ENCODE data around the gene GPR137. TPM values are rescaled to one million over a fixed set of nuclear protein-coding genes. Genes with fewer than 3 reads are reported as not detected.
A peak's percentile ranks its signal among the peaks of the same experiment; 100 is the strongest.

Gene GPR137
- total RNA-seq, 1 donor from 2014 or later, result 5.4 TPM

- no peak for DNase-seq (ENCODE audit: low read depth, low spot score)
Observed at GRCh38 chr11:64263947-64264317, 21.7 kb upstream of the GPR137 start.

- DNase-seq (ENCODE audit: low read depth, low spot score), result no peak
Observed at GRCh38 chr11:64264371-64264852, 21.2 kb upstream of the GPR137 start.

- no peak for DNase-seq (ENCODE audit: low read depth, low spot score)
Observed at GRCh38 chr11:64265176-64266160, 20.2 kb upstream of the GPR137 start.

GRCh38 chr11:64266339-64266738 is 19.3 kb upstream of the GPR137 start:
- DNase-seq (ENCODE audit: low read depth, low spot score), result no peak

- DNase-seq (ENCODE audit: low read depth, low spot score), result no peak
Observed at GRCh38 chr11:64267207-64267945, 18.3 kb upstream of the GPR137 start.

- peak; percentile 48 for DNase-seq (ENCODE audit: low read depth, low spot score)
Observed at GRCh38 chr11:64268025-64268892, 17.4 kb upstream of the GPR137 start.

- no peak for DNase-seq (ENCODE audit: low read depth, low spot score)
Observed at GRCh38 chr11:64268893-64269539, 16.6 kb upstream of the GPR137 start.

GRCh38 chr11:64269540-64270220 is 16.0 kb upstream of the GPR137 start:
- DNase-seq (ENCODE audit: low read depth, low spot score), result peak; percentile 99

- DNase-seq (ENCODE audit: low read depth, low spot score), result no peak
Observed at GRCh38 chr11:64275031-64275800, 10.4 kb upstream of the GPR137 start.

GRCh38 chr11:64275841-64276240 is 9.8 kb upstream of the GPR137 start:
- no peak for DNase-seq (ENCODE audit: low read depth, low spot score)

GRCh38 chr11:64276653-64277431 is 8.8 kb upstream of the GPR137 start:
- no peak for DNase-seq (ENCODE audit: low read depth, low spot score)

GRCh38 chr11:64278576-64279190 is 7.0 kb upstream of the GPR137 start:
- no peak for DNase-seq (ENCODE audit: low read depth, low spot score)

- no peak for DNase-seq (ENCODE audit: low read depth, low spot score)
Observed at GRCh38 chr11:64281957-64282770, 3.5 kb upstream of the GPR137 start.

- no peak for DNase-seq (ENCODE audit: low read depth, low spot score)
Observed at GRCh38 chr11:64283092-64283491, 2.6 kb upstream of the GPR137 start.

- no peak for DNase-seq (ENCODE audit: low read depth, low spot score)
Observed at GRCh38 chr11:64284048-64284961, 1.3 kb upstream of the GPR137 start, which contains the start of gene BAD. Gene BAD (minus strand): TSS chr11:64284665. CDS start chr11:64284368, 297 bp downstream.

Measured in pulmonary artery endothelial cell (primary cell).